Suppressor macrophage (primary cell): ENCODE data around the gene ZFP36.
"Not testable (repeated sequence)": the region's sequence is repeated elsewhere in the genome, so short reads cannot be mapped to it uniquely, and the experiment has no call there.

Experiments used
- DNase-seq, 4 experiments: peaks; one replicate each; pipeline ENCODE4 v3.0.0-alpha.2; 2020 to 2022

Gene ZFP36

DNA sequence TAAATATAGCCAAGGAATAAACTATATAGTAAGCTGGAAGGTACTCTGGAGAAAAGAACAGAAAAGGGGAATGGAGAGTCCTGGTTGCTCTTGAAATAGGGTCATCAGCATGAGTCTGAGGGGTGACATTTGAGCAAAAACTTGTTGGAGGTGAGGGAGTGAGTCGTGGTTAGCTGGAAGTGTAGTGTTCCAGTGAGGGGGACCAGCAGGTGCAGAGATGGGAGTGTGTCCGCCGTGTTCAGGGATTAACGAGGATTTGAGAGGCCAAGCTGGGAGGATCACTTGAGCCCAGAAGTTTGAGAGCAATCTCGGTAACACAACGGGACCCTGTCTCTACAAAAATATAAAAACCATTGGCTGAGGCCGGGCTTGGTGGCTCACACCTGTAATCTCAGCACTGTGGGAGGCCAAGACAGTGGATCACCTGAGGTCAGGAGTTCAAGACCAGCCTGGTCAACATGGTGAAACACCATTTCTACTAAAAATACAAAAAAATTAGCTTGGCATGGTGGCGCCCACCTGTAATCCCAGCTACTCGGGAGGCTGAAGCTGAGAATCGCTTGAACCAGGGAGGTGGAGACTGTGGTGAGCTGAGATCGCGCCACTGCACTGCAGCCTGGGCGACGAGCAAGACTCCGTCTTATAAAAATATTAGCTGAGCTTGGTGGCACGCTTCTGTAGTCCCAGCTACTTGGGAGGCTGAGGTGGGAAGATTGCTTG lies 39.9 kb downstream of the ZFP36 start:
- no peak for DNase-seq

DNA sequence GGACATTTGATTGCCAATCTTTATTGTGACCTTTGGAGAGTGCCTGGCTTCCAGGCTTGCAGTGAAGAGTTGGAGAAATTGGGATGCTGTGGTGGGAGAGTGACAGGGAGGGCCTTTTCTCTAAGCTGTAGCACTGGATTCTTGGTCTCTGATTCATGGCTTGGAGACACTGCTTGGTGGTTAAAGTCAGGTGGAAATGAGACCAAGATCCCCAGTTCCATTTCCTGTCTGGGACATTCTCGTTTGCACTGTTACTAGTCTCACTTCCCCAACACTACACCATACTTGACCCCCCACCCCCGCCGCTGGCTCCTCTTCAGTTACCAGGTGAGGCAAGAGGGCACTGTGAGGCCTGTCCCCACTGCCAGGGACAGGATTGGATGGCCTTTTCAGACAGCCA lies 41.6 kb downstream of the ZFP36 start:
- DNase-seq: peak; percentile 27 to 52 (median 41)

DNA sequence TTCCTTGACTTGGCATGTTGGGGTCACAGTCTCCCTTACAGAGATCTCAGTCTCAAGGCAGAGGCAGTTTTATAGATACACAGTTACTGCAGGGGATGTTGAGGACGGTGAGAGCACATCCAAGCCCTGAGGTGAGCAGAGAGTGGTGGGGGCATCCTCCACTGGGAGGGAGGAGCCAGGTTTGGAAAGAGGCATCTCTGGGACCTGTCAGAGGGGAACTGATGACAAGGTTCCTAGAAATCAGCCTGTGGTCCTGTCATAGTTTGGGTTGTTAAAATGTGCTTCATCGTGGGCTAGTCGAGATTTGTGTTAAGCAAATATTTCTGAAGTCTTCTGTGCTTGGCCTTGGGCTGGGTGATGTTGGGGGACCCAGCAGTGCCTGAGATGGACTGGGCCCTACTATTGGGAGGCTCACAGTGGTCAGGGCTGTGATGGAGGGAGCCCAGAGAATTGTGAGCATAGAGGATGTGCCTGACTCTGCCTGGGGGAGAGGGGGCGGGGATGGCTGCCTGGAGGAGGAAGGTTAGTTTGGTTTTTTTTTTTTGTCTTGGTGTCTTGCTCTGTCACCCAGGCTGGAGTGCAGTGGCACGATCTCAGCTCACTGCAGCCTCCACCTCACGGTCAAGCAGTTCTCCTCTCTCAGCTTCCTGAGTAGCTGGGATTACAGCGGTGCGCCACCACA lies 42.6 kb downstream of the ZFP36 start:
- peak in 1 of 4 experiments; percentile 14 for DNase-seq

DNA sequence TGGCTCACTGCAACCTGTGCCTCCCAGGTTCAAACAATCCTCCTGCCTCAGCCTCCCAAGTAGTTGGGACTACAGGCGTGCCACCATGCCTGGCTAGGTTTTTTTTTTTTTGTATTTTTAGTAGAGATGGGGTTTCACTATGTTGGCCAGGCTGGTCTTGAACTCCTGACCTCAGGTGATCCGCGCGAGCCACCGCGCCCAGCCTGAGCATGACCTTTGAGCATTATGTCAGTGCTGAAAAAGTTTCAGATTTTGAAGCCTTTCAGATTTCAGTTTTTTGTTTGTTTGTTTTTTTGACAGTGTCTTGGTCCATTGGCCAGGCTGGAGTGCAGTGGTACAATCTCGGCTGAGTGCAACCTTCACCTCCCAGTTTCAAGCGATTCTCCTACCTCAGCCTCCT lies 44.6 kb downstream of the ZFP36 start:
- DNase-seq: not testable (repeated sequence)
